HepG2 (cell line): ENCODE results near the gene NRN1L. TPM values are rescaled to one million over a fixed set of nuclear protein-coding genes. Genes with fewer than 3 reads are reported as not detected.
A peak's percentile ranks its signal among the peaks of the same experiment; 100 is the strongest.

Experiments used
- AGO1 ChIP-seq: fragments of 200-400 bp; formaldehyde crosslinking; IDR thresholded peaks from 2 replicates; pipeline ENCODE4 v1.6.1; 2017; ENCODE audit warnings: mild to moderate bottlenecking, low read depth, low read length, moderate library complexity; ENCODE audit not compliant: poor library complexity, severe bottlenecking
- ARNT2 ChIP-seq: sonication (generic); formaldehyde crosslinking; IDR thresholded peaks from 2 replicates; pipeline ENCODE4 v1.8.0; 2022; ENCODE audit warnings: mild to moderate bottlenecking, low read depth, missing genetic modification reagents, moderate library complexity
- DNMT3B ChIP-seq: conservative IDR thresholded peaks from 2 replicates; pipeline ENCODE4 v1.6.1; 2016; ENCODE audit warnings: missing biosample characterization, control low read depth
- HOXA7 ChIP-seq: sonication (generic); formaldehyde crosslinking; IDR thresholded peaks from 2 replicates; pipeline ENCODE4 v1.8.1; 2022; ENCODE audit warnings: mild to moderate bottlenecking, missing genetic modification reagents, moderate library complexity
- TIGD3 ChIP-seq: sonication (generic); formaldehyde crosslinking; IDR thresholded peaks from 2 replicates; pipeline ENCODE4 v1.5.1; 2020; ENCODE audit warnings: mild to moderate bottlenecking, missing genetic modification reagents, borderline replicate concordance
- TOE1 ChIP-seq: sonication (generic); formaldehyde crosslinking; IDR thresholded peaks from 2 replicates; pipeline ENCODE4 v1.4.0; 2020; ENCODE audit warnings: mild to moderate bottlenecking, missing genetic modification reagents
- ZMAT3 ChIP-seq: sonication (generic); formaldehyde crosslinking; conservative IDR thresholded peaks from 2 replicates; pipeline ENCODE4 v1.7.0; 2021; ENCODE audit warnings: missing genetic modification reagents
- polyA plus RNA-seq, 8 experiments: library from polyadenylated mRNA; depleted of rRNA in 3 of 8; stranded (reverse) in 7 of 8; unstranded in 1 of 8; fragments of >200 nt; fragmentation: Illumina TruSeq in 4 of 8; extraction: Trizol in 4 of 8; gene quantifications; 2 replicates each; pipeline versions ENCODE4 v1.2.1 to v1.2.3, GENCODE V29; 2011 to 2016; ENCODE audit warnings: low read depth in 4 of 8, missing spikeins in 1 of 8, mixed read lengths in 1 of 8; ENCODE audit not compliant: insufficient read depth in 1 of 8
- total RNA-seq, 5 experiments: library from RNA; depleted of rRNA; stranded (reverse); fragments of >200 nt; fragmentation: Illumina TruSeq; extraction: Trizol; gene quantifications; 2 replicates each; pipeline ENCODE4 v1.2.3, GENCODE V29; 2016; ENCODE audit warnings: low read depth in 1 of 5
- TF ChIP-seq, protein P1 (sequence below): sonication (generic); formaldehyde crosslinking; IDR thresholded peaks from 2 replicates; pipeline ENCODE4 v1.5.0; 2020; ENCODE audit warnings: mild to moderate bottlenecking, missing genetic modification reagents, borderline replicate concordance
- TF ChIP-seq, protein P2 (sequence below): sonication (generic); formaldehyde crosslinking; IDR thresholded peaks from 2 replicates; pipeline ENCODE4 v1.4.0; 2020; ENCODE audit warnings: missing genetic modification reagents, borderline replicate concordance
- TF ChIP-seq, protein P3 (sequence below): sonication (generic); formaldehyde crosslinking; IDR thresholded peaks from 2 replicates; pipeline ENCODE4 v1.9.0; 2021; ENCODE audit warnings: missing genetic modification reagents, borderline replicate concordance

NRN1L gene
- total and polyA plus RNA-seq, 2 of the 13 experiments (the other 11 are each of a cell fraction or from before 2014, with no cell fraction given): 0.53 to 1.2 TPM

GRCh38 chr16:67872631-67873434 lies 11.9 kb upstream of the NRN1L start, which contains the start of gene EDC4 (continued):
- TF ChIP-seq, protein P1, sequence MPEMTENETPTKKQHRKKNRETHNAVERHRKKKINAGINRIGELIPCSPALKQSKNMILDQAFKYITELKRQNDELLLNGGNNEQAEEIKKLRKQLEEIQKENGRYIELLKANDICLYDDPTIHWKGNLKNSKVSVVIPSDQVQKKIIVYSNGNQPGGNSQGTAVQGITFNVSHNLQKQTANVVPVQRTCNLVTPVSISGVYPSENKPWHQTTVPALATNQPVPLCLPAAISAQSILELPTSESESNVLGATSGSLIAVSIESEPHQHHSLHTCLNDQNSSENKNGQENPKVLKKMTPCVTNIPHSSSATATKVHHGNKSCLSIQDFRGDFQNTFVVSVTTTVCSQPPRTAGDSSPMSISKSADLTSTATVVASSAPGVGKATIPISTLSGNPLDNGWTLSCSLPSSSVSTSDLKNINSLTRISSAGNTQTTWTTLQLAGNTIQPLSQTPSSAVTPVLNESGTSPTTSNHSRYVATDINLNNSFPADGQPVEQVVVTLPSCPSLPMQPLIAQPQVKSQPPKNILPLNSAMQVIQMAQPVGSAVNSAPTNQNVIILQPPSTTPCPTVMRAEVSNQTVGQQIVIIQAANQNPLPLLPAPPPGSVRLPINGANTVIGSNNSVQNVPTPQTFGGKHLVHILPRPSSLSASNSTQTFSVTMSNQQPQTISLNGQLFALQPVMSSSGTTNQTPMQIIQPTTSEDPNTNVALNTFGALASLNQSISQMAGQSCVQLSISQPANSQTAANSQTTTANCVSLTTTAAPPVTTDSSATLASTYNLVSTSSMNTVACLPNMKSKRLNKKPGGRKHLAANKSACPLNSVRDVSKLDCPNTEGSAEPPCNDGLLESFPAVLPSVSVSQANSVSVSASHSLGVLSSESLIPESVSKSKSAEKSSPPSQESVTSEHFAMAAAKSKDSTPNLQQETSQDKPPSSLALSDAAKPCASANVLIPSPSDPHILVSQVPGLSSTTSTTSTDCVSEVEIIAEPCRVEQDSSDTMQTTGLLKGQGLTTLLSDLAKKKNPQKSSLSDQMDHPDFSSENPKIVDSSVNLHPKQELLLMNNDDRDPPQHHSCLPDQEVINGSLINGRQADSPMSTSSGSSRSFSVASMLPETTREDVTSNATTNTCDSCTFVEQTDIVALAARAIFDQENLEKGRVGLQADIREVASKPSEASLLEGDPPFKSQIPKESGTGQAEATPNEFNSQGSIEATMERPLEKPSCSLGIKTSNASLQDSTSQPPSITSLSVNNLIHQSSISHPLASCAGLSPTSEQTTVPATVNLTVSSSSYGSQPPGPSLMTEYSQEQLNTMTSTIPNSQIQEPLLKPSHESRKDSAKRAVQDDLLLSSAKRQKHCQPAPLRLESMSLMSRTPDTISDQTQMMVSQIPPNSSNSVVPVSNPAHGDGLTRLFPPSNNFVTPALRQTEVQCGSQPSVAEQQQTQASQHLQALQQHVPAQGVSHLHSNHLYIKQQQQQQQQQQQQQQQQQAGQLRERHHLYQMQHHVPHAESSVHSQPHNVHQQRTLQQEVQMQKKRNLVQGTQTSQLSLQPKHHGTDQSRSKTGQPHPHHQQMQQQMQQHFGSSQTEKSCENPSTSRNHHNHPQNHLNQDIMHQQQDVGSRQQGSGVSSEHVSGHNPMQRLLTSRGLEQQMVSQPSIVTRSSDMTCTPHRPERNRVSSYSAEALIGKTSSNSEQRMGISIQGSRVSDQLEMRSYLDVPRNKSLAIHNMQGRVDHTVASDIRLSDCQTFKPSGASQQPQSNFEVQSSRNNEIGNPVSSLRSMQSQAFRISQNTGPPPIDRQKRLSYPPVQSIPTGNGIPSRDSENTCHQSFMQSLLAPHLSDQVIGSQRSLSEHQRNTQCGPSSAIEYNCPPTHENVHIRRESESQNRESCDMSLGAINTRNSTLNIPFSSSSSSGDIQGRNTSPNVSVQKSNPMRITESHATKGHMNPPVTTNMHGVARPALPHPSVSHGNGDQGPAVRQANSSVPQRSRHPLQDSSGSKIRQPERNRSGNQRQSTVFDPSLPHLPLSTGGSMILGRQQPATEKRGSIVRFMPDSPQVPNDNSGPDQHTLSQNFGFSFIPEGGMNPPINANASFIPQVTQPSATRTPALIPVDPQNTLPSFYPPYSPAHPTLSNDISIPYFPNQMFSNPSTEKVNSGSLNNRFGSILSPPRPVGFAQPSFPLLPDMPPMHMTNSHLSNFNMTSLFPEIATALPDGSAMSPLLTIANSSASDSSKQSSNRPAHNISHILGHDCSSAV (CRISPR knock-in tag): no peak
- no peak for TF ChIP-seq TIGD3 (CRISPR knock-in tag)
- TF ChIP-seq AGO1: peak; percentile 96
- TF ChIP-seq ZMAT3 (CRISPR knock-in tag): peak; percentile 96
- no peak for TF ChIP-seq TOE1 (CRISPR knock-in tag)
- TF ChIP-seq, protein P2, sequence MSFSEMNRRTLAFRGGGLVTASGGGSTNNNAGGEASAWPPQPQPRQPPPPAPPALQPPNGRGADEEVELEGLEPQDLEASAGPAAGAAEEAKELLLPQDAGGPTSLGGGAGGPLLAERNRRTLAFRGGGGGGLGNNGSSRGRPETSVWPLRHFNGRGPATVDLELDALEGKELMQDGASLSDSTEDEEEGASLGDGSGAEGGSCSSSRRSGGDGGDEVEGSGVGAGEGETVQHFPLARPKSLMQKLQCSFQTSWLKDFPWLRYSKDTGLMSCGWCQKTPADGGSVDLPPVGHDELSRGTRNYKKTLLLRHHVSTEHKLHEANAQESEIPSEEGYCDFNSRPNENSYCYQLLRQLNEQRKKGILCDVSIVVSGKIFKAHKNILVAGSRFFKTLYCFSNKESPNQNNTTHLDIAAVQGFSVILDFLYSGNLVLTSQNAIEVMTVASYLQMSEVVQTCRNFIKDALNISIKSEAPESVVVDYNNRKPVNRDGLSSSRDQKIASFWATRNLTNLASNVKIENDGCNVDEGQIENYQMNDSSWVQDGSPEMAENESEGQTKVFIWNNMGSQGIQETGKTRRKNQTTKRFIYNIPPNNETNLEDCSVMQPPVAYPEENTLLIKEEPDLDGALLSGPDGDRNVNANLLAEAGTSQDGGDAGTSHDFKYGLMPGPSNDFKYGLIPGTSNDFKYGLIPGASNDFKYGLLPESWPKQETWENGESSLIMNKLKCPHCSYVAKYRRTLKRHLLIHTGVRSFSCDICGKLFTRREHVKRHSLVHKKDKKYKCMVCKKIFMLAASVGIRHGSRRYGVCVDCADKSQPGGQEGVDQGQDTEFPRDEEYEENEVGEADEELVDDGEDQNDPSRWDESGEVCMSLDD (CRISPR knock-in tag): no peak
- no peak for TF ChIP-seq HOXA7 (CRISPR knock-in tag)
- TF ChIP-seq DNMT3B: no peak
- TF ChIP-seq, protein P3, sequence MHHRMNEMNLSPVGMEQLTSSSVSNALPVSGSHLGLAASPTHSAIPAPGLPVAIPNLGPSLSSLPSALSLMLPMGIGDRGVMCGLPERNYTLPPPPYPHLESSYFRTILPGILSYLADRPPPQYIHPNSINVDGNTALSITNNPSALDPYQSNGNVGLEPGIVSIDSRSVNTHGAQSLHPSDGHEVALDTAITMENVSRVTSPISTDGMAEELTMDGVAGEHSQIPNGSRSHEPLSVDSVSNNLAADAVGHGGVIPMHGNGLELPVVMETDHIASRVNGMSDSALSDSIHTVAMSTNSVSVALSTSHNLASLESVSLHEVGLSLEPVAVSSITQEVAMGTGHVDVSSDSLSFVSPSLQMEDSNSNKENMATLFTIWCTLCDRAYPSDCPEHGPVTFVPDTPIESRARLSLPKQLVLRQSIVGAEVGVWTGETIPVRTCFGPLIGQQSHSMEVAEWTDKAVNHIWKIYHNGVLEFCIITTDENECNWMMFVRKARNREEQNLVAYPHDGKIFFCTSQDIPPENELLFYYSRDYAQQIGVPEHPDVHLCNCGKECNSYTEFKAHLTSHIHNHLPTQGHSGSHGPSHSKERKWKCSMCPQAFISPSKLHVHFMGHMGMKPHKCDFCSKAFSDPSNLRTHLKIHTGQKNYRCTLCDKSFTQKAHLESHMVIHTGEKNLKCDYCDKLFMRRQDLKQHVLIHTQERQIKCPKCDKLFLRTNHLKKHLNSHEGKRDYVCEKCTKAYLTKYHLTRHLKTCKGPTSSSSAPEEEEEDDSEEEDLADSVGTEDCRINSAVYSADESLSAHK: 0 out of 2 replicates have a peak, but pooled peaks have one; percentile 58
- TF ChIP-seq ARNT2 (CRISPR knock-in tag): peak; percentile 91
